HL-60 (cell line): ENCODE results near the gene SNU13.

ENCODE experiments used
- DNase-seq, 2 experiments: peaks; one replicate each; pipeline ENCODE4 v3.0.0-alpha.2; 2010 to 2020; ENCODE audit warnings: low read depth in 1 of 2, low spot score in 1 of 2
- H3K27ac ChIP-seq: fragments of 250-450 bp; sonication (Bioruptor Pico); replicated peaks from 2 replicates; pipeline ENCODE4 v1.5.1; 2020; ENCODE audit warnings: mild to moderate bottlenecking, moderate library complexity
- H3K27me3 ChIP-seq: fragments of 250-450 bp; sonication (Bioruptor Pico); 2 replicates; pipeline ENCODE4 v1.5.1; 2021; ENCODE audit warnings: mild to moderate bottlenecking, moderate library complexity; ENCODE audit not compliant: insufficient read depth, poor library complexity, severe bottlenecking
- H3K4me3 ChIP-seq: replicated peaks from 2 replicates; pipeline ENCODE4 v1.5.1; 2011; ENCODE audit warnings: mild to moderate bottlenecking, control low read depth, low read length; ENCODE audit not compliant: insufficient read depth
- CTCF ChIP-seq: IDR thresholded peaks from one replicate; pipeline ENCODE4 v1.5.1; 2011; ENCODE audit warnings: low read length, control low read depth, inconsistent platforms; ENCODE audit not compliant: insufficient read depth
- GABPA ChIP-seq: IDR thresholded peaks from 2 replicates; pipeline ENCODE4 v1.6.1; 2012; ENCODE audit warnings: low read depth
- POLR2AphosphoS5 ChIP-seq: IDR thresholded peaks from 2 replicates; pipeline ENCODE4 v1.6.1; 2012; ENCODE audit warnings: low read depth
- REST ChIP-seq: IDR thresholded peaks from 2 replicates; pipeline ENCODE4 v1.6.1; 2012; ENCODE audit warnings: low read depth; ENCODE audit not compliant: insufficient replicate concordance
- SPI1 ChIP-seq: IDR thresholded peaks from 2 replicates; pipeline ENCODE4 v1.6.1; 2012; ENCODE audit warnings: low read depth, mild to moderate bottlenecking, borderline replicate concordance

The SNU13 gene

GRCh38 chr22:41725510-41726110 is 36.9 kb upstream of the SNU13 start:
- Histone ChIP-seq H3K4me3 (no peak overlapping the region), H3K27ac (no peak overlapping the region), H3K27me3 (no peaks in the 10 kb centered on the region)
- peak in 1 of 2 experiments; percentile 12 for DNase-seq
- TF ChIP-seq SPI1 (no peak), GABPA (no peak), CTCF (no peak), REST (no peak), POLR2AphosphoS5 (no peak)

- Histone ChIP-seq H3K27me3 (no peaks in the 10 kb centered on the region), H3K4me3 (no peak overlapping the region), H3K27ac (no peak overlapping the region)
- DNase-seq: no peak
- TF ChIP-seq CTCF (no peak), POLR2AphosphoS5 (no peak), GABPA (no peak), REST (no peak), SPI1 (no peak)
Measured at GRCh38 chr22:41722496-41722895, 33.8 kb upstream of the SNU13 start.

- H3K4me3 ChIP-seq: no peak overlapping the region
- no peak for TF ChIP-seq POLR2AphosphoS5
- no peak for TF ChIP-seq CTCF
- no peak overlapping the region for H3K27ac ChIP-seq
- DNase-seq: no peak
- H3K27me3 ChIP-seq: no peaks in the 10 kb centered on the region
Measured at GRCh38 chr22:41713004-41713403, 24.3 kb upstream of the SNU13 start.

GRCh38 chr22:41709341-41709740 is 20.7 kb upstream of the SNU13 start:
- no peak for DNase-seq
- TF ChIP-seq SPI1 (no peak), REST (no peak), POLR2AphosphoS5 (no peak), CTCF (no peak)
- H3K4me3 ChIP-seq: no peak overlapping the region
- H3K27ac ChIP-seq: no peak overlapping the region
- no peaks in the 10 kb centered on the region for H3K27me3 ChIP-seq
